Measurements from ENCODE around the gene MALRD1. TPM values are rescaled to one million over a fixed set of nuclear protein-coding genes. Genes with fewer than 3 reads are reported as not detected.

Gene MALRD1
- total and polyA plus RNA-seq, 2 of the 8 experiments (the other 6 are each of a cell fraction or from before 2014, with no cell fraction given): 0.32 to 0.35 TPM

DNA sequence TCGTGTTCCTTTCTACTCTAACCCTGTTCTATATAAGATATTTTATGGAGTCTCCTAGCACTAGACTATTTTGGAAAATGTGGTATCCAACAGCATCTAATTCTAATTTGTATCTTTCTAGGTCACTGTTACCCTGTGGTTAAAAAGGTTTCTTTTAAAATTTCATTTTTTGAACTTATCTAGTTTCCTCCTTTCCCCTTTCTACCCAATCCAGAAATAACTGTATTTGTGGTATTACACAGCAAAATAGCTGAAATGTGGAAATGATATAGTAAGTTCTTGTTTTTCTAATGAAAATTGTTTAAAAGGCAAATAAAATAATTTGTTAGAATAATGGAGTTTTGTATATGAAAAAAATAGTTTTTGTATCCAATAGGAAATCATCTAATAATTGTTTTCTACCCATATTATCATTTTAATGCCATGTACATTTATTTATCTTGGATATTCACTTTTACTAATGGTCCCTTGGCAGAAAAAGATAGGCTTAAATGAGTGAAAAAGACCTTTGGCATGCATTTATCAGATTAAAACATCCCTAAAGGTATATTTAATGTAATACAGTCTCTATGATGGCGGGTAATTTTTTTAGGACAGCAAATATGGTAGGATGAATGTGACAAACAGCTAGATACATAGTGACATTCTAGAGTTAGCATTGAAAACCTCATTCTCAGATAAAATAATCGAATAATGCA, 592.1 kb downstream of the MALRD1 start:
- no peaks in the 10 kb centered on the region for H3K23me2 ChIP-seq (ENCODE audit: low read depth, low read length)
- H2AK5ac ChIP-seq (ENCODE audit: low read depth, low read length): no peak overlapping the region
- H3K14ac ChIP-seq (ENCODE audit: insufficient read length): no peak overlapping the region
- no peak overlapping the region for H2BK5ac ChIP-seq (ENCODE audit: low read depth, low read length)
- no peak overlapping the region for H4K91ac ChIP-seq (replicated peaks; ENCODE audit: insufficient read length, low read length)
- no peak for FAIRE-seq
- H2AFZ ChIP-seq (ENCODE audit: low read length): no peak overlapping the region
- ChIA-PET CTCF (ENCODE audit: partially characterized antibody) (no interaction called here), POLR2A (ENCODE audit: partially characterized antibody) (no interaction called here)
- WGBS, 2 experiments (ENCODE audit: extremely low coverage in 1 of 2, insufficient coverage in 1 of 2, insufficient read length in 1 of 2, insufficient replicate concordance in 2 of 2, low coverage in 1 of 2, low lambda C conversion rate in 2 of 2, missing lambda C conversion rate in 1 of 2): 88% methylated on average over 3 of the region's 3 CpGs; no CpG with 5 or more reads in 1 of the 2 experiments
- no peak overlapping the region for H3K27ac ChIP-seq (ENCODE audit: low read depth, low read length)
- DNase-seq (ENCODE audit: low read depth in 1 of 2, low spot score in 2 of 2): no peak
- H3K27me3 ChIP-seq (replicated peaks in 1 of 4; ENCODE audit: control insufficient read depth in 3 of 4, extremely low read depth in 1 of 4, insufficient read depth in 3 of 4, low read length in 3 of 4): no peaks in the 10 kb centered on the region
- H3K9ac ChIP-seq (replicated peaks in 1 of 4; ENCODE audit: extremely low read depth in 1 of 4, low read depth in 3 of 4, low read length in 3 of 4): no peak overlapping the region
- H3K9me3 ChIP-seq (ENCODE audit: insufficient read depth in 2 of 2, low read depth in 1 of 2, low read length in 1 of 2): no peaks in the 10 kb centered on the region
- H3K79me2 ChIP-seq (ENCODE audit: control insufficient read depth in 1 of 2, insufficient read depth in 2 of 2, low read length in 2 of 2): no peaks in the 10 kb centered on the region
- no peak overlapping the region for H2BK120ac ChIP-seq (replicated peaks; ENCODE audit: low read depth, low read length)
- H4K5ac ChIP-seq (ENCODE audit: insufficient read length, low read depth, low read length): no peak overlapping the region
- H2BK12ac ChIP-seq (ENCODE audit: low read depth, low read length): no peak overlapping the region
- no peak overlapping the region for H3K4ac ChIP-seq (replicated peaks; ENCODE audit: insufficient read length, low read depth, low read length)
- H3K4me2 ChIP-seq (ENCODE audit: insufficient read depth in 1 of 2, low read depth in 2 of 2, low read length in 2 of 2): no peak overlapping the region
- H3K56ac ChIP-seq (replicated peaks; ENCODE audit: insufficient read length, low read depth, low read length): no peak overlapping the region
- no peak overlapping the region for H3K18ac ChIP-seq (ENCODE audit: extremely low read depth, low read length)
- H2BK15ac ChIP-seq (ENCODE audit: low read length): no peak overlapping the region
- no peak overlapping the region for H4K8ac ChIP-seq (ENCODE audit: extremely low read depth, insufficient read depth, low read length)
- no peak overlapping the region for H3K23ac ChIP-seq (ENCODE audit: insufficient read length)
- no peaks in the 10 kb centered on the region for H3K36me3 ChIP-seq (ENCODE audit: control insufficient read depth in 2 of 4, insufficient read depth in 4 of 4, low read length in 3 of 4)
- no peak for TF ChIP-seq NRF1 (IDR thresholded peaks at IDR 0.05; ENCODE audit: low read depth, low read length)
- TF ChIP-seq E2F6 (IDR thresholded peaks at IDR 0.05): no peak
- TF ChIP-seq SIRT6 (IDR thresholded peaks at IDR 0.05; ENCODE audit: low read length): no peak
- TF ChIP-seq TEAD4 (IDR thresholded peaks at IDR 0.05; ENCODE audit: low read depth, low read length): no peak
- no peak for TF ChIP-seq GTF2F1 (IDR thresholded peaks at IDR 0.05; ENCODE audit: borderline replicate concordance, low read depth, low read length)
- no peak for TF ChIP-seq CREB1 (IDR thresholded peaks at IDR 0.05)
- TF ChIP-seq SRF (IDR thresholded peaks at IDR 0.05; ENCODE audit: low read depth, low read length): no peak
- no peak for TF ChIP-seq HDAC2 (IDR thresholded peaks at IDR 0.05; ENCODE audit: borderline replicate concordance in 1 of 2, low read depth in 2 of 2, low read length in 2 of 2)
- H3K4me1 ChIP-seq (replicated peaks in 1 of 4; ENCODE audit: control insufficient read depth in 3 of 4, insufficient read depth in 4 of 4, low read length in 3 of 4): no peaks in the 10 kb centered on the region
- no peaks in the 10 kb centered on the region for H4K20me1 ChIP-seq (replicated peaks in 1 of 2; ENCODE audit: control insufficient read depth in 1 of 2, insufficient read depth in 2 of 2, low read length in 2 of 2)
- H3K4me3 ChIP-seq (ENCODE audit: extremely low read depth in 1 of 4, insufficient read depth in 2 of 4, low read depth in 3 of 4, low read length in 4 of 4): no peak overlapping the region
- H3K79me1 ChIP-seq (ENCODE audit: low read depth, low read length): no peaks in the 10 kb centered on the region
- no peak overlapping the region for H2BK20ac ChIP-seq (ENCODE audit: low read length)
